GM19452 (cell line): ENCODE results near the gene OR6F1.
"Not testable (repeated sequence)": the region's sequence is repeated elsewhere in the genome, so short reads cannot be mapped to it uniquely, and the experiment has no call there.

Source experiments
- ATAC-seq: cut with Tn5 transposase; IDR thresholded peaks from one replicate; pipeline ENCODE4 v1.9.1; 2021; ENCODE audit not compliant: unreplicated experiment

The OR6F1 gene

DNA sequence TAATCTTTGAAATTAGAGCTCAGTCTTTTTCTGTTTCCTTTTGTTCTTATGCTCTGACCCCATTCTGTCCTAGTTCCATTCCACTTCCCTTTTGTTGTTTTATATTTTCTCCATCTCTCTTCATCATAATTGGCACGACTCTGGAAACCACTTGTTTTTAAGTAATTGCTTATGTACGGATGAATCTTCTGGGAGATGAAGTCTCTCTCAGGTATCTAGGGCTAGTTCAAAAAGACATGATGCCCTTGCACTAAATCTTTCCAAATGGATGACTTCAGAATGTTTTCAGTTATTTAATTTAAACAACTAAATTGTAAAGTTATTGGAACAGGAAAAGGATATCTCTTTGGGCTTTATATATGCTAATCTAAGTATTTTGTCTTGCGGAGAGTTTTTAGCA is at the start of gene OR6F1:
TSS of gene OR6F1 (minus strand) at position 101 of the 400 bp plus-strand sequence. CDS start 3,891 bp downstream, outside the sequence.
- ATAC-seq: no peak

GRCh38 chr1:247760456-247760855 is 44.0 kb upstream of the OR6F1 start, which contains the start of gene OR1C1:
OR1C1 (minus strand) TSS chr1:247760556; CDS start chr1:247758406, 2,150 bp downstream.
- no peak for ATAC-seq

- not testable (repeated sequence) for ATAC-seq
Observed at GRCh38 chr1:247754311-247754710, 37.9 kb upstream of the OR6F1 start.

GRCh38 chr1:247749870-247750269 is 33.4 kb upstream of the OR6F1 start:
- ATAC-seq: no peak

- ATAC-seq: no peak
Observed at GRCh38 chr1:247748041-247748440, 31.6 kb upstream of the OR6F1 start, which contains the start of gene OR14A2. OR14A2 (minus strand) TSS chr1:247748141.

GRCh38 chr1:247747616-247748015 is 31.2 kb upstream of the OR6F1 start:
- no peak for ATAC-seq

DNA sequence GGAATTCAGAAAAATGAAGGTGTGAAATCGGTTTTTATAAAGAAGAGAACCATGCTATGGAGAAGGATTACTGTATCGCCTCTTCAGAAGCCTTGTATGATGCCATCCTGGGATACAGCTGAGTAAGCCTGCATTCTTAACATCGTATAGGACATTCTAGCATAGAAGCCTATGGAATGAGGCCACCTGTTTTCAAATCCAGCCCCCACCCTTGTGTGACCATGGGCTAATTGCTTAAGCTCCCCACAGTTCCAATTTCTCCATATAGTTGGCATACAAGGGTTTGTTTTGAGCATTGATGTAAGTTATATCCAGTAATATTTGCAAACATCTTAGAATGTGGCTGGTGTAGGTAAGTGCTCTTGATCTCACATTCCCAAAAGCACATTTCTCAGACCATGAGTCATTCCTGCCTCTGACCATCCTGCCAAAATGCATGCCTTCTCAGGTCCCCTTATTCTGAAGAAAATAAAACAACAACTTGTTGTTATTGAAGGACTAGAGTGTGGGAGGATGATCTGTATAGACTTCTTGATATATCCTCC is 30.0 kb upstream of the OR6F1 start:
- ATAC-seq: no peak

GRCh38 chr1:247742215-247742760 is 25.8 kb upstream of the OR6F1 start:
- not testable (repeated sequence) for ATAC-seq

DNA sequence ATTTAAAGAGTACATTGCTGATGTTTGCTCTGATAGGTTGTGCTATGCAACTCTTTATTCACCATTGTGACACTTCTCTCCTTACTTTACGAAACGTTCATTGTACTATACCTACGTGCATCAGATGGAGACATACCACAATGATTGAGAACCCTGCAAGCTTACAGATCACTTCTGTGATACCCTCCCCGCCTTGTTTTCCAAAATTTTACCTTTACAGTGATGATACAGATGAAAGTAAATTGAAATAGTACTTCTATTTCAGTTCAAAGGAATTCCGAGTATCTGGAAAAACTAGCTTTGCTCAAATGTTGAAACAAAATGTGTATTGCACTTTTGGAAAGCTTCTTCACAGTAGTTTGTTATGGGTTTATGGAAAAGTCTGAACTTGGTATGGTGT is 25.3 kb upstream of the OR6F1 start:
- no peak for ATAC-seq

DNA sequence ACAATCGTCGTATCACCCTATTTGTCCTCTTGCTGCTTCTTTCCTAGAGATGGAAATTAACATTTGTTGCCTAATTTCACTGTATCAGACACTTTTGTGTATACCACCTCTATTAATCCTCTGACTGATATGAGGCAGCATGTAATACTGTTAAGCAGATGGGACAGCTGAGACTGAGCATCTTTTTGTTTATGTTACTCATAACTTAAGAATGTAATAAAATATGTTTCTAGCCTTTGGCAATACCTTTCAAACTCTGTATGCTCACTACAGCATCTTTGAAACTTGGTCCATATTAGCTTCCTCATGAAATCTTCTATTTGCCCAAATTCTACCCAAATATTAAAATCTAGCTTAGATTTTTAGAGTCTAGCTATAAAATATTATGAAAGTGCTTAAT is 24.3 kb upstream of the OR6F1 start:
- no peak for ATAC-seq

DNA sequence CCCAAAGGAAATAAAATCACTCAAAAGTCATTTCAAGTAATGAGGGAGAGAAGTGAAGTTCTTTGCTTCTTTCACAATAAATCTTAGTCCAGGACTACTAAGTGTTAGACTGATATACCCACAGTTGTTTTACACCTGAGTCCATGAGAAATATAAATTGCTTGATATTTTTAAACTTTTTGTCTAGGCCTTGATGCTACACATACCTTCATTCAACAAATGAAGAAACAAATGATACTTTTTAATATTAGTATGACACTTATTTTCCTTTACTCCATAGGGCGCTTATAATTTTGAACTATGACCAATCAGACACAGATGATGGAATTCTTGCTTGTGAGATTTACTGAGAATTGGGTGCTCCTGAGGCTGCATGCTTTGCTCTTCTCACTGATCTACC is 21.9 kb upstream of the OR6F1 start, which contains the start of gene OR14K1:
TSS of gene OR14K1 (plus strand) at position 301 of the 400 bp plus-strand sequence. CDS start at position 301, 0 bp downstream.
- no peak for ATAC-seq

DNA sequence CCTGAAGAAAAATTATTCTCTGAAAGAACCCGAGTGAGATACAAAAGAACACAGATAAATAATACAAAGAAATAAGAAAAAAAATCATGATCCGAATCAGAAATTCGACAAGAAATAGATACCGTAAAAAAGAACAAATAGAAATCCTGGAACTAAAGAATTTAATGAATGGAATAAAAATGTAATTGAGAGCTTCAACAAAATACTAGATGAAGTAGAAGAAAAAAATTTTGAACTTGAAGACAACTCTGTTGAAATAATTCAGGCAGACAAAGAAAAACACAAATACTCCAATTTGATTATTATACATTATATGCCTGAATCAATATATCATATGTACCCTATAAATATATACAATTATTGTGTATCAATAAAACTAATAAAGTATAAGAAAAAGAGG is 4.8 kb upstream of the OR6F1 start:
- no peak for ATAC-seq

GRCh38 chr1:247713753-247714152 is 2.7 kb downstream of the OR6F1 start:
- no peak for ATAC-seq

DNA sequence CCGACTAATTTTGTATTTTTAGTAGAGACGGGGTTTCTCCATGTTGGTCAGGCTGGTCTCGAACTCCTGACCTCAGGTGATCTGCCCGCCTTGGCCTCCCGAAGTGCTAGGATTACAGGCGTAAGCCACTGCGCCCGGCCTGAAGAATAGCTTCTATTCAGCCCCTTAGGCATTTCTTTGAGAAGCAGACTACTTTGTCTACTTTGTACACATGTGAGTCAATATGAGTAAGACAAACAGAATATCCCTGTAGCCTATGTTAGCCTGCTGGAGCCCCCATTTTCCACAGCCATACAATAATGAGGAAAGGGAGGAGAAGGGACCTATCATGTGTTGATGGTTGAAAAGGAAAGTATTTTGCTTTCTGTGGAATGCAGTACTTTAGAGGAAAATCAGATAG is 5.8 kb downstream of the OR6F1 start:
- ATAC-seq: not testable (repeated sequence)

DNA sequence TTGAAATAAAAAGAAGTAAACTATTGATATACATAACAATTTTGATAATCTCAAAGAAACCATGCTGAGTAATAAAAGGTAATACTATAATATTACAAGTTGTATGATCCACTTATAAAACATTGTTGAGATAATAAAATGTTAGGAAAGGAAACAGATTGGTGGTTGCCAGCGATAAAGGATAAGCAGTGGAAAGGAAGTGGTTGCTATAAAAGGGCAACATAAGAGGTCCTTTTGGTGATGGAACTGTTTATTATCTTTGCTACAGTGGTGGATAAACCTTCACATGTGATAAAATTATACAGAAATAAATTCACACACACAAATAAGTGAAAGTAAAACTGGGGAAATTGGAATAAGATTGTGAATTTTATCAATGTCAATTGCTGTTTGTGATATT is 15.1 kb downstream of the OR6F1 start:
- no peak for ATAC-seq

GRCh38 chr1:247681288-247681897 is 35.1 kb downstream of the OR6F1 start:
- peak; percentile 95 for ATAC-seq

DNA sequence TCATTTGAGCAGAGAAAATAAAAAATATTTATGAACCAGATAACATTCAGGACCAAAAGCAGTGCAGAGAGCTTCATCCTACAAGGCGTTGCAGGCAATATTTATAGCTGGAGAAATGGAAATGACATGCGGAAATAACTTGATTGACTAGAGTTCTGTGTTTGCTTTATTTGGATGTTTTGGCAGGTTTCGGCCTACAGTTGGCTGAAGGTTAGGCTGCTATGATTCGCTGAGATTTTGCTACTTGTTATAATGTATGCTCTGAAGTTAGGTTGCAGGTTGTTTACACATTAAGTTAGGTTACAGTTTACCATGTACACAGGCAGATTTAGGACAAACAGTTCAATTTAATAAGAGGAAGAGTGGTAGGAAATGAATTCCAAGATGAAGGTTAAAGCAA is 36.3 kb downstream of the OR6F1 start:
- no peak for ATAC-seq

DNA sequence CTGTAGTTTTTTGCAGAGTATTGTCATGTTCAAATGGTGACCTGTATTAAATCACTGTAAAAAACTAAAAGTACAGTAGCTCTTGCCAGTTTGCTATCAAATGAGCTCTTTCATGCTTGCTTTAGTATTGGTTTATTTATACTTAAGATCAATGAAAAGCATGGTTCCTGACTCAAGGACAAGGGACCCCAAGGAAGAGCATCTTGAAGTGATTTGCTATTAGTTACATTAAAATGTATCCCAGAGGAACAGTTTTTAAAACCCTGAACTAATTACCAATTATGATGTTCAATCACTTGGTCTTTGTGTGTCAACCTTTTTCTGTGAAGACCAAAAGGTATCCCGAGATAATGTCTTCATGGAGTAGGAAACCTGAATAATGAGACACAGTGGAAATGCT is 36.8 kb downstream of the OR6F1 start, which contains the start of gene OR13G1:
TSS of gene OR13G1 (minus strand) at position 101 of the 400 bp plus-strand sequence. CDS start 6,698 bp downstream, outside the sequence.
- no peak for ATAC-seq

- no peak for ATAC-seq
Observed at GRCh38 chr1:247669225-247669624, 47.2 kb downstream of the OR6F1 start.
